Thyroid gland (tissue), 4 donors: ENCODE data around the gene GABRE. TPM values are rescaled to one million over a fixed set of nuclear protein-coding genes. Genes with fewer than 3 reads are reported as not detected.

ENCODE experiments used
- DNase-seq, 2 donors: peaks; one replicate each; pipeline ENCODE4 v3.0.0-alpha.2; 2019
- H3K27ac ChIP-seq, 3 donors: fragments of 200-600 bp; sonication (generic); 1 replicate in 2 of 3; 2 replicates in 1 of 3; pipeline ENCODE4 v1.5.1; 2016 to 2019; ENCODE audit warnings: mild to moderate bottlenecking in 1 of 3, moderate library complexity in 1 of 3
- H3K27me3 ChIP-seq: fragments of 200-600 bp; sonication (generic); one replicate; pipeline ENCODE4 v1.5.1; 2019
- H3K36me3 ChIP-seq, 2 donors: fragments of 200-600 bp; sonication (generic); one replicate each; pipeline ENCODE4 v1.5.1; 2016 to 2019
- H3K4me1 ChIP-seq, 2 donors: fragments of 200-600 bp; sonication (generic); one replicate each; pipeline ENCODE4 v1.5.1; 2017 to 2019
- H3K4me3 ChIP-seq, 3 donors: fragments of 200-600 bp; sonication (generic); replicated peaks in 1 of 3; 1 replicate in 2 of 3; 2 replicates in 1 of 3; pipeline ENCODE4 v1.5.1; 2016; ENCODE audit warnings: mild to moderate bottlenecking in 1 of 3
- H3K9me3 ChIP-seq: fragments of 200-600 bp; sonication (generic); one replicate; pipeline ENCODE4 v1.5.1; 2017
- CTCF ChIP-seq, 6 experiments: fragments of 200-600 bp in 3 of 6; fragments of 450-650 bp in 3 of 6; sonication (generic) in 3 of 6; IDR thresholded peaks; one replicate each; pipeline ENCODE4 v1.5.1; 2016 to 2019; ENCODE audit warnings: antibody characterized with exemption in 6 of 6, mild to moderate bottlenecking in 2 of 6, inconsistent platforms in 1 of 6, moderate library complexity in 1 of 6
- POLR2A ChIP-seq, 2 donors: fragments of 450-650 bp; IDR thresholded peaks; one replicate each; pipeline ENCODE4 v1.6.1; 2017; ENCODE audit warnings: antibody characterized with exemption in 2 of 2, mild to moderate bottlenecking in 2 of 2, moderate library complexity in 1 of 2
- WGBS, 2 donors: methylation state at CpG; one replicate each; pipeline ENCODE4 v1.1.5; 2017; 5-methylcytosine and 5-hydroxymethylcytosine counted together
- intact Hi-C: fragments of 100-400 bp; cut with DNase I; formaldehyde crosslinking; loops from one replicate; pipeline ENCODE4 v1.15.1; 2023
- total RNA-seq, 4 donors: library from RNA; depleted of rRNA; stranded (reverse); fragments of >200 nt; gene quantifications; one replicate each; pipeline ENCODE4 v1.2.3, GENCODE V29; 2016

The GABRE gene
- total RNA-seq, 4 donors from 2014 or later, result 39.5 to 73.5 (median 43.1) TPM

- DNase-seq, result no peak
- intact Hi-C loops, result no loop called here
- no peaks in the 10 kb centered on the region for H3K27me3 ChIP-seq
- no peaks in the 10 kb centered on the region for H3K36me3 ChIP-seq
- H3K9me3 ChIP-seq, result no peaks in the 10 kb centered on the region
- TF ChIP-seq POLR2A (IDR thresholded peaks at IDR 0.05), result no peak
- no peak for TF ChIP-seq CTCF (IDR thresholded peaks at IDR 0.05)
- H3K4me1 ChIP-seq, result no peaks in the 10 kb centered on the region
- no peak overlapping the region for H3K27ac ChIP-seq
- no peak overlapping the region for H3K4me3 ChIP-seq
- 93 to 94% methylated on average over 2 to 3 of the region's 3 CpGs for WGBS, 2 donors
Measured at GRCh38 chrX:151994476-151994875, 20.0 kb upstream of the GABRE start.

GRCh38 chrX:151988706-151989299, 14.3 kb upstream of the GABRE start:
- TF ChIP-seq CTCF (IDR thresholded peaks at IDR 0.05), result no peak
- Histone ChIP-seq H3K9me3 (no peaks in the 10 kb centered on the region), H3K27me3 (no peaks in the 10 kb centered on the region), H3K4me1 (no peaks in the 10 kb centered on the region), H3K27ac (no peak overlapping the region), H3K36me3 (no peaks in the 10 kb centered on the region), H3K4me3 (no peak overlapping the region)
- WGBS, 2 donors, result 55 to 91% methylated on average over 3 of the region's 3 CpGs
- intact Hi-C loops, result no loop called here
- no peak for DNase-seq

- DNase-seq, result no peak
- TF ChIP-seq POLR2A (IDR thresholded peaks at IDR 0.05) (no peak), CTCF (IDR thresholded peaks at IDR 0.05) (no peak)
- Histone ChIP-seq H3K36me3 (no peaks in the 10 kb centered on the region), H3K4me1 (no peaks in the 10 kb centered on the region), H3K4me3 (no peak overlapping the region), H3K9me3 (no peaks in the 10 kb centered on the region), H3K27me3 (no peaks in the 10 kb centered on the region), H3K27ac (no peak overlapping the region)
- intact Hi-C loops, result no loop called here
- WGBS, 2 donors, result 86% methylated on average over 4 of the region's 4 CpGs
Measured at GRCh38 chrX:151987108-151987507, 12.6 kb upstream of the GABRE start.

GRCh38 chrX:151985955-151986354, 11.5 kb upstream of the GABRE start:
- no peak overlapping the region for H3K4me3 ChIP-seq
- intact Hi-C loops, result no loop called here
- no peaks in the 10 kb centered on the region for H3K27me3 ChIP-seq
- H3K27ac ChIP-seq, result no peak overlapping the region
- no peak for DNase-seq
- no peaks in the 10 kb centered on the region for H3K36me3 ChIP-seq
- no peak for TF ChIP-seq POLR2A (IDR thresholded peaks at IDR 0.05)
- no peak for TF ChIP-seq CTCF (IDR thresholded peaks at IDR 0.05)
- H3K9me3 ChIP-seq, result no peaks in the 10 kb centered on the region
- no peaks in the 10 kb centered on the region for H3K4me1 ChIP-seq
- 50 to 57% methylated on average over 2 to 3 of the region's 3 CpGs for WGBS, 2 donors

- intact Hi-C loops, result no loop called here
- no peak for TF ChIP-seq POLR2A (IDR thresholded peaks at IDR 0.05)
- TF ChIP-seq CTCF (IDR thresholded peaks at IDR 0.05), result no peak
Measured at GRCh38 chrX:151985531-151985930, 11.1 kb upstream of the GABRE start.

More at GRCh38 chrX:151985531-151985930, 11.1 kb upstream of the GABRE start:
- no peaks in the 10 kb centered on the region for H3K9me3 ChIP-seq
- DNase-seq, result no peak
- 89 to 90% methylated on average over 4 of the region's 4 CpGs for WGBS, 2 donors
- H3K27ac ChIP-seq, result no peak overlapping the region
- H3K36me3 ChIP-seq, result no peaks in the 10 kb centered on the region
- H3K4me3 ChIP-seq, result no peak overlapping the region
- H3K27me3 ChIP-seq, result no peaks in the 10 kb centered on the region
- H3K4me1 ChIP-seq, result no peaks in the 10 kb centered on the region
